Measurements from ENCODE around the gene PARVG.

DNA sequence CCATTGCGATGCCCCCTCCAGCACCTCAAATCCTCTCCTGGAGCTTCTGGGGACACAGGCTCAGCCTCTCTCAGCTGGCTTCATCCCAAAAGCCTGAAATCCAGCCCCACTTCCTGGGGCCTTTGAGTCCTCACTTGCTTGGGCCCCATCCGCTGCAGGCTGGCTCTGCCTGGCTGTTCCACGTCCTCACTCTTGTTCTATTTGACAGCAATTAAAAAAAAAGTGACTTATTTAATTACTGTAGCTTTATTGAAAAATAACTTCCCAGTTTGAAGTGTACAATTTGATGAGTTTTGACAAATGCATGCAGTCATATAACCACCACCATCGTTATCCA is 27.2 kb downstream of the PARVG start:
- TF ChIP-seq, protein P1, sequence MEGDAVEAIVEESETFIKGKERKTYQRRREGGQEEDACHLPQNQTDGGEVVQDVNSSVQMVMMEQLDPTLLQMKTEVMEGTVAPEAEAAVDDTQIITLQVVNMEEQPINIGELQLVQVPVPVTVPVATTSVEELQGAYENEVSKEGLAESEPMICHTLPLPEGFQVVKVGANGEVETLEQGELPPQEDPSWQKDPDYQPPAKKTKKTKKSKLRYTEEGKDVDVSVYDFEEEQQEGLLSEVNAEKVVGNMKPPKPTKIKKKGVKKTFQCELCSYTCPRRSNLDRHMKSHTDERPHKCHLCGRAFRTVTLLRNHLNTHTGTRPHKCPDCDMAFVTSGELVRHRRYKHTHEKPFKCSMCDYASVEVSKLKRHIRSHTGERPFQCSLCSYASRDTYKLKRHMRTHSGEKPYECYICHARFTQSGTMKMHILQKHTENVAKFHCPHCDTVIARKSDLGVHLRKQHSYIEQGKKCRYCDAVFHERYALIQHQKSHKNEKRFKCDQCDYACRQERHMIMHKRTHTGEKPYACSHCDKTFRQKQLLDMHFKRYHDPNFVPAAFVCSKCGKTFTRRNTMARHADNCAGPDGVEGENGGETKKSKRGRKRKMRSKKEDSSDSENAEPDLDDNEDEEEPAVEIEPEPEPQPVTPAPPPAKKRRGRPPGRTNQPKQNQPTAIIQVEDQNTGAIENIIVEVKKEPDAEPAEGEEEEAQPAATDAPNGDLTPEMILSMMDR (IDR thresholded peaks at IDR 0.05; ENCODE audit: extremely low read depth in 1 of 2, insufficient read depth in 1 of 2, low read depth in 1 of 2, low read length in 2 of 2) = no peak
- TF ChIP-seq, protein P2, sequence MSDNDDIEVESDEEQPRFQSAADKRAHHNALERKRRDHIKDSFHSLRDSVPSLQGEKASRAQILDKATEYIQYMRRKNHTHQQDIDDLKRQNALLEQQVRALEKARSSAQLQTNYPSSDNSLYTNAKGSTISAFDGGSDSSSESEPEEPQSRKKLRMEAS (IDR thresholded peaks at IDR 0.05; ENCODE audit: insufficient read depth, insufficient read length) = no peak
- no peak for TF ChIP-seq POLR2AphosphoS5 (IDR thresholded peaks at IDR 0.05; ENCODE audit: insufficient read depth, low read depth, low read length)
- TF ChIP-seq EZH2 (IDR thresholded peaks at IDR 0.05; ENCODE audit: borderline replicate concordance, low read depth, low read length, severe bottlenecking) = no peak
- TF ChIP-seq MYC (IDR thresholded peaks at IDR 0.05; ENCODE audit: low read depth, low read length) = no peak
- TF ChIP-seq POLR2A (IDR thresholded peaks at IDR 0.05; ENCODE audit: low read depth, low read length) = no peak
- no peak for TF ChIP-seq JUN (IDR thresholded peaks at IDR 0.05; ENCODE audit: borderline replicate concordance, insufficient read depth, insufficient read length, low read depth)
- no peak for TF ChIP-seq GATA2 (IDR thresholded peaks at IDR 0.05; ENCODE audit: insufficient read depth, insufficient read length, low read depth, low read length)
- TF ChIP-seq FOS (IDR thresholded peaks at IDR 0.05; ENCODE audit: borderline replicate concordance, insufficient read depth, low read length) = no peak

All from endothelial cell of umbilical vein (primary cell).